Activated naive CD8-positive, alpha-beta T cell treated with anti-CD3 and anti-CD28 coated beads, Interleukin-2, amount 10 ng/mL, durations not matched to agents 7 days and 5 days (primary cell): ENCODE results near the gene APLP1. TPM values are rescaled to one million over a fixed set of nuclear protein-coding genes. Genes with fewer than 3 reads are reported as not detected.
A peak's percentile ranks its signal among the peaks of the same experiment; 100 is the strongest.
"Not testable (repeated sequence)": the region's sequence is repeated elsewhere in the genome, so short reads cannot be mapped to it uniquely, and the experiment has no call there.

Source experiments
- ATAC-seq: fragments of 150-1000 bp; cut with Tn5 transposase; one replicate; pipeline ENCODE4 v1.10.0; 2021; ENCODE audit warnings: low read depth, moderate library complexity
- POLR2A ChIA-PET: fragments of 350-600 bp; sonication (Branson Sonifier 250); formaldehyde crosslinking; loops from one replicate; lab custom pipeline; 2021; ENCODE audit warnings: antibody characterized with exemption; lab: Charles Lee
- DNase-seq: peaks from one replicate; pipeline ENCODE4 v3.0.0; 2021
- H3K27ac Mint-ChIP-seq: one replicate; pipeline ENCODE4 v1.8.0; 2022; ENCODE audit warnings: mild to moderate bottlenecking, mixed read lengths
- H3K27me3 Mint-ChIP-seq: one replicate; pipeline ENCODE4 v1.8.0; 2022; ENCODE audit warnings: mild to moderate bottlenecking, moderate library complexity, mixed read lengths
- H3K36me3 Mint-ChIP-seq: one replicate; pipeline ENCODE4 v1.8.0; 2021; ENCODE audit warnings: mild to moderate bottlenecking, mixed read lengths
- H3K4me1 Mint-ChIP-seq: one replicate; pipeline ENCODE4 v1.8.0; 2021; ENCODE audit warnings: mixed read lengths
- H3K4me3 Mint-ChIP-seq: one replicate; pipeline ENCODE4 v1.8.0; 2022; ENCODE audit warnings: mild to moderate bottlenecking, moderate library complexity, mixed read lengths
- H3K9me3 Mint-ChIP-seq: one replicate; pipeline ENCODE4 v1.8.0; 2021; ENCODE audit warnings: mixed read lengths
- total RNA-seq, 2 experiments: library from RNA; stranded (reverse); gene quantifications; one replicate each; pipeline ENCODE4 v1.2.3, GENCODE V29; 2021

The APLP1 gene
- total RNA-seq, 2 experiments from 2014 or later, result 1.2 to 1.4 TPM

DNA sequence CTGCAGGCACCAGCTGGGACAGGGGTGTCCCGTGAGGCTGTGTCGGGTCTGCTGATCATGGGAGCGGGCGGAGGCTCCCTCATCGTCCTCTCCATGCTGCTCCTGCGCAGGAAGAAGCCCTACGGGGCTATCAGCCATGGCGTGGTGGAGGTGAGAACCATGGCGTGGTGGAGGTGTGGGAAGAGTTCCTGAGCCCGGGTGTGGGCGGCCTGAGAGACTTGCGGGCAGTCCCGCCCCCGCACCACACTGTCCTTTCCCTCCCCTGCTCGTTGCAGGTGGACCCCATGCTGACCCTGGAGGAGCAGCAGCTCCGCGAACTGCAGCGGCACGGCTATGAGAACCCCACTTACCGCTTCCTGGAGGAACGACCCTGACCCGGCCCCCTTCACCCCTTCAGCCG lies 10.7 kb downstream of the APLP1 start:
- Mint-ChIP-seq H3K4me1 (peaks cover 9% of the 10 kb centered on the region), H3K27ac (no peak overlapping the region), H3K36me3 (no peaks in the 10 kb centered on the region), H3K4me3 (no peak overlapping the region), H3K9me3 (no peaks in the 10 kb centered on the region), H3K27me3 (peaks cover 23% of the 10 kb centered on the region)
- DNase-seq (no peak), ATAC-seq (no peak)
- POLR2A ChIA-PET, result interaction anchor here (2.4 kb wide), 1 partner anchor 51 kb away, joined by 15 read pairs; no protein-coding TSS in a partner anchor

DNA sequence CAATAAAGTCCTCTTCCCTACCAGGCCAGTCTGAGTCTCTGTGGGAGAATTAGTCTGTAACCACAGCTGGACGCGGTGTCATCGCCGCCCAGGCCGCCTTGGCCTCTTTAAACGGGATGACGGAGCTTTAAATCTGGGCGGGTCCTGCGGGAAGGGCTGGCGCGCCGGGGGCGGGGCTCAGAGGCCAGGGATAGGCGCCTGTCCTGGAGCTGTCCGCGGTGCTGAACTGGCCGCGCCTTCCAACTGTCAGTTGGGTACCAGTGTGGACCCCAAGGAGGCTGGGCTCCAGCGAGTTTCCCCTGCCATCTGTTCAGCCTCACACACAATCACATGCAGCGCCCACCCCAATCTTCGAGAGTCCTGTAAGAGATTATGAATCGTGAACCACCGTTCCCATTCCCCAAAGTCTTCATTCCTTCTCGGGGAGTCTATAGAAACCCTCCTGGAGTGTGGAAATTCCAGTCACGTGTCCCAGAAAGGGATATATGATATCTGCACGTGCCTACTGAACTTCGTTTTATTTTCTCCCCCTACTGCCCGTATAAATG lies 11.5 kb downstream of the APLP1 start:
- H3K36me3 Mint-ChIP-seq, result no peaks in the 10 kb centered on the region
- H3K27me3 Mint-ChIP-seq, result peaks cover 23% of the 10 kb centered on the region
- POLR2A ChIA-PET, result interaction anchor here (0.5 to 2.4 kb wide), 3 partner anchors 50 to 178 kb away, joined by 3 to 15 read pairs (median 4); no protein-coding TSS in a partner anchor
- H3K9me3 Mint-ChIP-seq, result no peaks in the 10 kb centered on the region
- peaks cover 9% of the 10 kb centered on the region for H3K4me1 Mint-ChIP-seq
- no peak overlapping the region for H3K27ac Mint-ChIP-seq
- DNase-seq, result peak; percentile 94
- peak; percentile 75 for ATAC-seq
- no peak overlapping the region for H3K4me3 Mint-ChIP-seq

- no peak overlapping the region for H3K4me3 Mint-ChIP-seq
- H3K27me3 Mint-ChIP-seq, result peaks cover 21% of the 10 kb centered on the region
- H3K4me1 Mint-ChIP-seq, result peaks cover 9% of the 10 kb centered on the region
- DNase-seq, result no peak
- peak; percentile 58 for ATAC-seq
- POLR2A ChIA-PET, result interaction anchor here (0.6 to 1.5 kb wide), 4 partner anchors 9 to 132 kb away, joined by 3 to 7 read pairs (median 4); partner anchors contain the start of gene ALKBH6
- H3K36me3 Mint-ChIP-seq, result peaks cover 10% of the 10 kb centered on the region
- H3K9me3 Mint-ChIP-seq, result no peaks in the 10 kb centered on the region
- no peak overlapping the region for H3K27ac Mint-ChIP-seq
Observed at GRCh38 chr19:35882114-35882832, 13.9 kb downstream of the APLP1 start.

DNA sequence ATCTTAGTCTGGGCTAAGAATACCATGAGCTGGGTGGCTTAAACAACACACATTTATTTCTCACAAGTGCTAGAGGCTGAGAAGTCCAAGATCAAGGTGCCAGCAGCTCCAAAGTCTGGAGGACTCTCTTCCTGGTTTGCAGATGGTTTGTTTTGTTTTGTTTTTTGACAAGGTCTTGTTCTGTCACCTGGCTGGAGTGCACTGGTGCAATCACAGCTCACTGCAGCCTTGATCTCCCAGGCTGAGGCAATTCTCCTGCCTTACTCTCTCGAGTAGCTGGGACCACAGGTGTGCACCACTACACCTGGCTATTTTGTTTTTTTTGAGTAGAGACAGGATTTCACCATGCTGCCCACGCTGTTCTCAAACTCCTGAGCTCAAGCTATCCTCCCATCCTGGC lies 15.5 kb downstream of the APLP1 start:
- POLR2A ChIA-PET, result interaction anchor here (0.7 to 4.2 kb wide), 4 partner anchors 11 to 137 kb away, joined by 3 to 30 read pairs (median 4); no protein-coding TSS in a partner anchor
- ATAC-seq, result no peak
- peaks cover 14% of the 10 kb centered on the region for H3K4me1 Mint-ChIP-seq

DNA sequence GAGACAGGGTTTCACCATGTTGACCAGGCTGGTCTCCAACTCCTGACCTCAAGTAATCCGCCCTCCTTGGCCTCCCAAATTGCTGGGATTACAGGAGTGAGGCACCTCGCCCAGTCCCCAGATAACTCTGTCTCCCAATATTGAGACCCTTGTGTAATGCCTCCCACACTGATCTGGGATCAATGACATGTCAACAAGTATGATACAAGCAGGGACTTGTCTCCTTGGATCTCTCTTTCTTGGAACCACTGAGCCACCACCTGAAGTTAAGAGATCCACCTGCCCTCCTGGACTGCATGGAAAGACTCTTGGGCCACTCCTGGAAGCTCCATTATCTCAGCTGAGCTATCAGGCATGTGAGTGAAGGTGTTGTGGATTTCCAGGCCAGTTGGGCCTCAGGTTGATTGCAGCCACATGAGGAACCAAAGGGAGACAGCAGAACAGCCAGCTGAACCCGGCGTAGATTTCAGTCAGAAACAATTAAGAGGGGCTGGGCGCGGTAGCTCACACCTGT lies 16.9 kb downstream of the APLP1 start:
- Mint-ChIP-seq H3K36me3 (peaks cover 30% of the 10 kb centered on the region), H3K27ac (no peak overlapping the region), H3K27me3 (no peaks in the 10 kb centered on the region), H3K4me1 (peaks cover 11% of the 10 kb centered on the region), H3K4me3 (no peak overlapping the region), H3K9me3 (no peaks in the 10 kb centered on the region)
- POLR2A ChIA-PET, result interaction anchor here (0.6 to 4.2 kb wide), 2 partner anchors 16 to 45 kb away, joined by 3 to 30 read pairs; no protein-coding TSS in a partner anchor
- ATAC-seq (no peak), DNase-seq (no peak)

More for the DNA sequence above, 15.5 kb downstream of the APLP1 start:
- H3K27me3 Mint-ChIP-seq, result peaks cover 6% of the 10 kb centered on the region
- peaks cover 20% of the 10 kb centered on the region for H3K36me3 Mint-ChIP-seq
- H3K27ac Mint-ChIP-seq, result no peak overlapping the region
- no peak overlapping the region for H3K4me3 Mint-ChIP-seq
- no peaks in the 10 kb centered on the region for H3K9me3 Mint-ChIP-seq
- no peak for DNase-seq

- Mint-ChIP-seq H3K36me3 (peaks cover 35% of the 10 kb centered on the region), H3K4me1 (peaks cover 13% of the 10 kb centered on the region), H3K9me3 (no peaks in the 10 kb centered on the region), H3K4me3 (no peak overlapping the region), H3K27me3 (no peaks in the 10 kb centered on the region), H3K27ac (no peak overlapping the region)
- no peak for DNase-seq
- POLR2A ChIA-PET, result interaction anchor here (0.6 to 4.2 kb wide), 2 partner anchors 15 to 44 kb away, joined by 3 to 30 read pairs; no protein-coding TSS in a partner anchor
- ATAC-seq, result no peak
Observed at GRCh38 chr19:35885904-35886303, 17.5 kb downstream of the APLP1 start.

DNA sequence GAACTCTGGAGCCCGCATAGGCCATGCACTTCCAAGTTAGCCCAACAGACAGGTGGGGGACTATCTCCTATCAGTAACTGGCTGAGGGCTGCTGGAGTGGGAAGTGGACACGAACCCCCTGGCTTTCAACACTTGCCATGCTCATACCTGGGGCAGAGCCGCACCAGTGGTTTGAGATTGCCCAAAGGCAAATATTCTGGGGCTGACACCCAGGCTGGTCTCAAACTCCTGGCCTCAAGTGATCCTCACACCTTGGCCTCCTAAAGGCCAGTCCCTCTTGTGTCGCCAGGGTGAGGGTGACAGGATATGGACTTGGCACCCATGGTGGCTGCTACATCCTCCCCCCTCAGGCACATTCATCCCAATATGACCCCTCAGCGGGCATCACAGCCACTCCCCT lies 18.8 kb downstream of the APLP1 start:
- Mint-ChIP-seq H3K4me1 (peaks cover 13% of the 10 kb centered on the region), H3K4me3 (no peak overlapping the region), H3K9me3 (no peaks in the 10 kb centered on the region), H3K27me3 (no peaks in the 10 kb centered on the region), H3K27ac (no peak overlapping the region), H3K36me3 (peaks cover 40% of the 10 kb centered on the region)
- POLR2A ChIA-PET, result interaction anchor here (1.2 to 4.2 kb wide), 2 partner anchors 10 to 43 kb away, joined by 4 to 30 read pairs; no protein-coding TSS in a partner anchor
- DNase-seq, result no peak
- ATAC-seq, result no peak

DNA sequence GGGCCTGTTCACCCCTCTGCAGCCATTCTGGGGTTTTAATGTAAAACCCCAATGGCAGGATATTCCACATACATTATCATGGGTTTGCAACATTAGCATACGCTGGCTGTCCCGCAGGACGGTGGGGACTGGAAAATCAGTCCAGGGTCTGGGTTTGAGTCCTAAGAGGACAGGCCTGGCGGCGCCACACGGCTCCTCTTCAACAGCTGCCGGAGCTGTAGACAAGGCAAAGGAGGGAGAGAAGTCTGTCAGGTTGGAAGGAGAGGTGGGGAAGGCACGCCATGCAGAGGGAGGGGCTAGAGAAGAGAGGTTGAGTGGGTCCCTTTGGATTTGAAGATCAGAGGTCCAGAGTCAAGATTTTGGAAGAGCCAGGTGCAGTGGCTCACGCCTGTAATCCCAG lies 20.0 kb downstream of the APLP1 start:
- DNase-seq, result no peak
- POLR2A ChIA-PET, result interaction anchor here (0.6 to 1.2 kb wide), 4 partner anchors 9 to 244 kb away, joined by 3 to 4 read pairs (median 3); partner anchors contain the start of gene NFKBID
- no peak for ATAC-seq
- Mint-ChIP-seq H3K9me3 (no peaks in the 10 kb centered on the region), H3K4me3 (no peak overlapping the region), H3K36me3 (peaks cover 49% of the 10 kb centered on the region), H3K4me1 (peaks cover 14% of the 10 kb centered on the region), H3K27me3 (no peaks in the 10 kb centered on the region), H3K27ac (no peak overlapping the region)

- Mint-ChIP-seq H3K4me3 (no peak overlapping the region), H3K9me3 (no peaks in the 10 kb centered on the region), H3K27me3 (no peaks in the 10 kb centered on the region), H3K36me3 (peaks cover 51% of the 10 kb centered on the region), H3K4me1 (peaks cover 14% of the 10 kb centered on the region), H3K27ac (no peak overlapping the region)
- no peak for ATAC-seq
- POLR2A ChIA-PET, result interaction anchor here (0.6 kb wide), 1 partner anchor 91 kb away, joined by 3 read pairs; no protein-coding TSS in a partner anchor
- DNase-seq, result no peak
Observed at GRCh38 chr19:35889370-35890112, 21.2 kb downstream of the APLP1 start.

DNA sequence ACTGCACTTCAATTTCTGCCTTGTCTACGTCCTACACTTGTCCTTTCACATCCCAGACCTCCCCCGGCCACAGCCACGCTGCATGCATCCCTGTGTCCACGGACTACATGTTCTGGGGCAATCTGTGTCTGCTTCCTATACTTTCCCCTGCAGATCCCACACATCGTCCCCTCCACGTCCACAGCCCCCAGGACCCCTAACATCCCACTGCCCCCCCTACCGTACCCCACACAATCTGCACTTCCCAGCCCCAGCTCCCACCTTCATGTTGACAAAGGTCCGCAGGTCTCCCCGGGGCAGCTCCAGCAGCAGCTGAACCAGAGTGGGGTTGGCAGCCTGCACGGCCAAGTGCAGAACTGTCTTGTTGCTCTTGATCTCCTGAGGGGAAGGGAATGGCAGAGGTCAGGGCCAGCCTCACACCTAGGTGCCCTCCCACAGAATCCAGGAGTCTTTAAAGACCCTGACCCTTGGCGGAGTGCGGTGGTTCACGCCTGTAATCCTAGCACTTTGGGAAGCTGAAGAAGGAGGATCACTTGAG lies 21.8 kb downstream of the APLP1 start:
- Mint-ChIP-seq H3K4me3 (no peak overlapping the region), H3K27ac (no peak overlapping the region), H3K9me3 (no peaks in the 10 kb centered on the region), H3K27me3 (no peaks in the 10 kb centered on the region), H3K4me1 (peaks cover 14% of the 10 kb centered on the region), H3K36me3 (peaks cover 50% of the 10 kb centered on the region)
- POLR2A ChIA-PET, result no interaction called here
- ATAC-seq (peak; percentile 12), DNase-seq (no peak)

DNA sequence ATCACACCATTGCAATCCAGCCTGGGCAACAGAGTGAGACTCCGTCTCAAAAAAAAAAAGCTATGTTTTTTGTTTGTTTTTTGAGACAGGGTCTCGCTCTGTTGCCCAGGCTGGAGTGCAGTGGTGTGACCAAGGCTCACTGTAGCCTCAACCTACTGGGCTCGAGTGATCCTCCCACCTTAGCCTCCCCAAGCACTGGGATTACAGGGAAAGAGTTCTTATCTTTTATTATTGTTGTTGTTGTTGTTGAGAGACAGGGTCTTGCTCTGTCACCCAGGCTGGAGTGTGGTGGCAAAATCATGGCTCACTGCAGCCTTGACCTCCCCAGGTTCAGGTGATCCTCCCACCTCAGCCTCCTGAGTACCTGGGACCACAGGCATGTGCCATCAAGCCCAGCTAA lies 23.4 kb downstream of the APLP1 start:
- H3K9me3 Mint-ChIP-seq, H3K4me3 Mint-ChIP-seq, ATAC-seq, H3K27me3 Mint-ChIP-seq, DNase-seq, H3K27ac Mint-ChIP-seq: not testable (repeated sequence)
- Mint-ChIP-seq H3K36me3 (peaks cover 51% of the 10 kb centered on the region), H3K4me1 (peaks cover 14% of the 10 kb centered on the region)
- POLR2A ChIA-PET, result interaction anchor here (0.7 to 1.4 kb wide), 3 partner anchors 9 to 160 kb away, joined by 3 to 5 read pairs (median 3); partner anchors contain the start of gene NFKBID

GRCh38 chr19:35894342-35894741 lies 26.0 kb downstream of the APLP1 start:
- ATAC-seq (no peak), DNase-seq (no peak)
- Mint-ChIP-seq H3K4me1 (peaks cover 18% of the 10 kb centered on the region), H3K36me3 (peaks cover 41% of the 10 kb centered on the region), H3K27me3 (no peaks in the 10 kb centered on the region), H3K4me3 (no peak overlapping the region), H3K9me3 (no peaks in the 10 kb centered on the region), H3K27ac (no peak overlapping the region)
- POLR2A ChIA-PET, result interaction anchor here (0.8 kb wide), 1 partner anchor 11 kb away, joined by 3 read pairs; no protein-coding TSS in a partner anchor
